ENCODE data around the gene SIPA1L2.
A peak's percentile ranks its signal among the peaks of the same experiment; 100 is the strongest.

The SIPA1L2 gene

GRCh38 chr1:232630047-232630893, at the start of gene SIPA1L2:
Gene SIPA1L2 (minus strand): TSS chr1:232630133. CDS start chr1:232515339, 114,794 bp downstream.
- in situ Hi-C loops (cut with HindIII; ENCODE audit: low sequenced_read_pairs), result no loop called here
- H3K4me3 ChIP-seq (ENCODE audit: low read depth, low read length), result peak within 1 kb of the TSS; percentile 58
- TF ChIP-seq, protein P1, sequence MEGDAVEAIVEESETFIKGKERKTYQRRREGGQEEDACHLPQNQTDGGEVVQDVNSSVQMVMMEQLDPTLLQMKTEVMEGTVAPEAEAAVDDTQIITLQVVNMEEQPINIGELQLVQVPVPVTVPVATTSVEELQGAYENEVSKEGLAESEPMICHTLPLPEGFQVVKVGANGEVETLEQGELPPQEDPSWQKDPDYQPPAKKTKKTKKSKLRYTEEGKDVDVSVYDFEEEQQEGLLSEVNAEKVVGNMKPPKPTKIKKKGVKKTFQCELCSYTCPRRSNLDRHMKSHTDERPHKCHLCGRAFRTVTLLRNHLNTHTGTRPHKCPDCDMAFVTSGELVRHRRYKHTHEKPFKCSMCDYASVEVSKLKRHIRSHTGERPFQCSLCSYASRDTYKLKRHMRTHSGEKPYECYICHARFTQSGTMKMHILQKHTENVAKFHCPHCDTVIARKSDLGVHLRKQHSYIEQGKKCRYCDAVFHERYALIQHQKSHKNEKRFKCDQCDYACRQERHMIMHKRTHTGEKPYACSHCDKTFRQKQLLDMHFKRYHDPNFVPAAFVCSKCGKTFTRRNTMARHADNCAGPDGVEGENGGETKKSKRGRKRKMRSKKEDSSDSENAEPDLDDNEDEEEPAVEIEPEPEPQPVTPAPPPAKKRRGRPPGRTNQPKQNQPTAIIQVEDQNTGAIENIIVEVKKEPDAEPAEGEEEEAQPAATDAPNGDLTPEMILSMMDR (IDR thresholded peaks at IDR 0.05; ENCODE audit: low read depth, low read length), result peak; percentile 53
- peak; percentile 89 for DNase-seq (ENCODE audit: low read depth, low spot score)

GRCh38 chr1:232678185-232678886, 48.4 kb upstream of the SIPA1L2 start:
- TF ChIP-seq, protein P1 (IDR thresholded peaks at IDR 0.05; ENCODE audit: low read depth, low read length), result no peak
- no peak overlapping the region for H3K4me3 ChIP-seq (ENCODE audit: low read depth, low read length)
- in situ Hi-C loops (cut with HindIII; ENCODE audit: low sequenced_read_pairs), result no loop called here
- no peak for DNase-seq (ENCODE audit: low read depth, low spot score)

GRCh38 chr1:232676307-232676706, 46.4 kb upstream of the SIPA1L2 start:
- no peak overlapping the region for H3K4me3 ChIP-seq (ENCODE audit: low read depth, low read length)
- DNase-seq (ENCODE audit: low read depth, low spot score), result no peak
- in situ Hi-C loops (cut with HindIII; ENCODE audit: low sequenced_read_pairs), result no loop called here
- TF ChIP-seq, protein P1 (IDR thresholded peaks at IDR 0.05; ENCODE audit: low read depth, low read length), result no peak

DNA sequence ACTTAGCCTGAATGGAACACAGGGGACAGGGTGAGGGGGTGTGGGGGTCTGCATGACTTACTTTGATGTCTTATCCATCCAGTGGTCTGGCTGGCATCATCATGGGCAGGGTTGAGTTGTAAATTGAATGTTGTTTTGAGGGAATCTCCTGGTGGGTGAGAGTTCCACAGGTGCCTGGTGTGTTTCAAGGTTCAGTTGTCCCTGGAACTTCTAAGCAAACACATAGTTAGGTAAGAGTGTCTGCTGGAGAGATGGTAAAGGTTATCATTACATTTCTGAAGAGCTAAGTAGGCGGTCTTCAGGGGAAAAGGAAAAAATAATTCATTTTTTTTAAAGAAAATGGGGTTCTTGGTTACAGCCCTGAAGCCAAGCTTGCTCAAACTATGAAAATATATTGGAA, 46.0 kb upstream of the SIPA1L2 start:
- in situ Hi-C loops (cut with HindIII; ENCODE audit: low sequenced_read_pairs), result no loop called here
- TF ChIP-seq, protein P1 (IDR thresholded peaks at IDR 0.05; ENCODE audit: low read depth, low read length), result no peak
- H3K4me3 ChIP-seq (ENCODE audit: low read depth, low read length), result no peak overlapping the region
- DNase-seq (ENCODE audit: low read depth, low spot score), result no peak

DNA sequence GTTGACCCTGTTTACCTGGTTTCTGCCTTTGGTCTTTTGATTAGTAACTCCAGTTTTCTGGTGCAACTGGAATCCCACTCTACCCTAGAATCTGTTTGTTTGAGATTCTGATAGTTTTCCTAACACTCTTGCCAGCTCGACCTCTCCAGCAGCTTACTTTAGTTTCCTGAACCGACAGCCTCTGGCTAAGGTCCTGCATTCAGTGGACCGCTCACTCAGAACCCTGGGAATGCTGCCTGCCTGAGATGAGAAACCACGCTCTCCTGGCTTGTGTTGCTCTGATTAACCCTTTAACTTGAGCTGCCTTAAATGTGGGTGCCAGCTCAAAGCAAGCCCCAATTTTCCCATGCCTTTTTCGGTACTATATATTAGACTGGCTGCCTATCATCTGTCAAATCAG, 45.3 kb upstream of the SIPA1L2 start:
- H3K4me3 ChIP-seq (ENCODE audit: low read depth, low read length), result no peak overlapping the region
- in situ Hi-C loops (cut with HindIII; ENCODE audit: low sequenced_read_pairs), result no loop called here
- TF ChIP-seq, protein P1 (IDR thresholded peaks at IDR 0.05; ENCODE audit: low read depth, low read length), result no peak
- no peak for DNase-seq (ENCODE audit: low read depth, low spot score)

DNA sequence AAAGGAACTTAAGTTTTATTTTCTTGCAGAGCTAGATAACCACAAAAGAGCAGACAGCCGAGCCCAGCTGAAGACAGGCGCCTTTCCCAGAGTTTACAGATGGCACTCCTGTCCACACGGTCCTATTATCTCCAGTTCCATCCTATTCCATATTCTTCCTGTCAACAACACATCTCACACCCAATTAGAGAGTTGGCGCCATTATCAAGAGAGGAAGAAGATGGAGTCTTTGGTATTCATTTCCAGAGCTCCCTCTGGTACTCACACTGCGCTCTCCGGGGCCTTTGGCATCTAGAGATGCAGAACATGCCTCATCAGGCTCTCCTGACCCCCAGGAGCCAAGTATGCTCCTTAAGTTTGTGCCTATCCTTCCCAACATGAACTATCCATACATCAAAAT, 43.3 kb upstream of the SIPA1L2 start:
- in situ Hi-C loops (cut with HindIII; ENCODE audit: low sequenced_read_pairs), result no loop called here
- H3K4me3 ChIP-seq (ENCODE audit: low read depth, low read length), result no peak overlapping the region
- no peak for DNase-seq (ENCODE audit: low read depth, low spot score)
- TF ChIP-seq, protein P1 (IDR thresholded peaks at IDR 0.05; ENCODE audit: low read depth, low read length), result no peak

All from astrocyte of the spinal cord (primary cell).